ENCODE measurements around the gene NRP2.

DNA sequence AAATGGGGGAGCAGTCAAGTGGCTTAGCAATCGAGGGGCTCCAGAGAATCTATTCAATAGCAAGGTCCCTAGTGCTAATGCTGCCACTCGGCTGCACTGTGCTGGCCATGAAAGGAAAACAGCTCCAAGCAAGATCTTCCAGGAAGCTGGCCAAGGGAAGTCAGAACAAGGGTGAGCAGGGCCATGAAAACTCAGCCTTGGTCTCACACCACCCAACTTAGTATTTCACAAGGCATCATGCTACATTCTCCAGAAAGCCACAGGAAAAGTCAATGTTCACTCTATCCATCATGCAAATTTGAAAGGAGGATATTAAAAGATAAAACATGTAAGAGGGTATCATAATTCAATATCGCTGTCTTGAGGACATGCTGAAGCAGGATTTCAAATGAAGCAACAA, 35.7 kb downstream of the NRP2 start:
- TF ChIP-seq JUN (IDR thresholded peaks at IDR 0.05) (no peak), HDAC2 (IDR thresholded peaks at IDR 0.05) (no peak), HOXA7 (CRISPR knock-in tag; IDR thresholded peaks at IDR 0.05) (no peak), POLR2A (IDR thresholded peaks at IDR 0.05; ENCODE audit: low read length) (no peak)
- TF ChIP-seq, protein P1, sequence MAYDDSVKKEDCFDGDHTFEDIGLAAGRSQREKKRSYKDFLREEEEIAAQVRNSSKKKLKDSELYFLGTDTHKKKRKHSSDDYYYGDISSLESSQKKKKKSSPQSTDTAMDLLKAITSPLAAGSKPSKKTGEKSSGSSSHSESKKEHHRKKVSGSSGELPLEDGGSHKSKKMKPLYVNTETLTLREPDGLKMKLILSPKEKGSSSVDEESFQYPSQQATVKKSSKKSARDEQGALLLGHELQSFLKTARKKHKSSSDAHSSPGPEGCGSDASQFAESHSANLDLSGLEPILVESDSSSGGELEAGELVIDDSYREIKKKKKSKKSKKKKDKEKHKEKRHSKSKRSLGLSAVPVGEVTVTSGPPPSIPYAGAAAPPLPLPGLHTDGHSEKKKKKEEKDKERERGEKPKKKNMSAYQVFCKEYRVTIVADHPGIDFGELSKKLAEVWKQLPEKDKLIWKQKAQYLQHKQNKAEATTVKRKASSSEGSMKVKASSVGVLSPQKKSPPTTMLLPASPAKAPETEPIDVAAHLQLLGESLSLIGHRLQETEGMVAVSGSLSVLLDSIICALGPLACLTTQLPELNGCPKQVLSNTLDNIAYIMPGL (CRISPR knock-in tag; IDR thresholded peaks at IDR 0.05; ENCODE audit: borderline replicate concordance) = no peak
- TF ChIP-seq, protein P2, sequence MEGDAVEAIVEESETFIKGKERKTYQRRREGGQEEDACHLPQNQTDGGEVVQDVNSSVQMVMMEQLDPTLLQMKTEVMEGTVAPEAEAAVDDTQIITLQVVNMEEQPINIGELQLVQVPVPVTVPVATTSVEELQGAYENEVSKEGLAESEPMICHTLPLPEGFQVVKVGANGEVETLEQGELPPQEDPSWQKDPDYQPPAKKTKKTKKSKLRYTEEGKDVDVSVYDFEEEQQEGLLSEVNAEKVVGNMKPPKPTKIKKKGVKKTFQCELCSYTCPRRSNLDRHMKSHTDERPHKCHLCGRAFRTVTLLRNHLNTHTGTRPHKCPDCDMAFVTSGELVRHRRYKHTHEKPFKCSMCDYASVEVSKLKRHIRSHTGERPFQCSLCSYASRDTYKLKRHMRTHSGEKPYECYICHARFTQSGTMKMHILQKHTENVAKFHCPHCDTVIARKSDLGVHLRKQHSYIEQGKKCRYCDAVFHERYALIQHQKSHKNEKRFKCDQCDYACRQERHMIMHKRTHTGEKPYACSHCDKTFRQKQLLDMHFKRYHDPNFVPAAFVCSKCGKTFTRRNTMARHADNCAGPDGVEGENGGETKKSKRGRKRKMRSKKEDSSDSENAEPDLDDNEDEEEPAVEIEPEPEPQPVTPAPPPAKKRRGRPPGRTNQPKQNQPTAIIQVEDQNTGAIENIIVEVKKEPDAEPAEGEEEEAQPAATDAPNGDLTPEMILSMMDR (IDR thresholded peaks at IDR 0.05) = no peak
- TF ChIP-seq, protein P3, sequence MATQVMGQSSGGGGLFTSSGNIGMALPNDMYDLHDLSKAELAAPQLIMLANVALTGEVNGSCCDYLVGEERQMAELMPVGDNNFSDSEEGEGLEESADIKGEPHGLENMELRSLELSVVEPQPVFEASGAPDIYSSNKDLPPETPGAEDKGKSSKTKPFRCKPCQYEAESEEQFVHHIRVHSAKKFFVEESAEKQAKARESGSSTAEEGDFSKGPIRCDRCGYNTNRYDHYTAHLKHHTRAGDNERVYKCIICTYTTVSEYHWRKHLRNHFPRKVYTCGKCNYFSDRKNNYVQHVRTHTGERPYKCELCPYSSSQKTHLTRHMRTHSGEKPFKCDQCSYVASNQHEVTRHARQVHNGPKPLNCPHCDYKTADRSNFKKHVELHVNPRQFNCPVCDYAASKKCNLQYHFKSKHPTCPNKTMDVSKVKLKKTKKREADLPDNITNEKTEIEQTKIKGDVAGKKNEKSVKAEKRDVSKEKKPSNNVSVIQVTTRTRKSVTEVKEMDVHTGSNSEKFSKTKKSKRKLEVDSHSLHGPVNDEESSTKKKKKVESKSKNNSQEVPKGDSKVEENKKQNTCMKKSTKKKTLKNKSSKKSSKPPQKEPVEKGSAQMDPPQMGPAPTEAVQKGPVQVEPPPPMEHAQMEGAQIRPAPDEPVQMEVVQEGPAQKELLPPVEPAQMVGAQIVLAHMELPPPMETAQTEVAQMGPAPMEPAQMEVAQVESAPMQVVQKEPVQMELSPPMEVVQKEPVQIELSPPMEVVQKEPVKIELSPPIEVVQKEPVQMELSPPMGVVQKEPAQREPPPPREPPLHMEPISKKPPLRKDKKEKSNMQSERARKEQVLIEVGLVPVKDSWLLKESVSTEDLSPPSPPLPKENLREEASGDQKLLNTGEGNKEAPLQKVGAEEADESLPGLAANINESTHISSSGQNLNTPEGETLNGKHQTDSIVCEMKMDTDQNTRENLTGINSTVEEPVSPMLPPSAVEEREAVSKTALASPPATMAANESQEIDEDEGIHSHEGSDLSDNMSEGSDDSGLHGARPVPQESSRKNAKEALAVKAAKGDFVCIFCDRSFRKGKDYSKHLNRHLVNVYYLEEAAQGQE (IDR thresholded peaks at IDR 0.05) = no peak

Data from A549 (cell line).